Colonic mucosa (tissue), 4 donors: ENCODE results near the gene TACC2. TPM values are rescaled to one million over a fixed set of nuclear protein-coding genes. Genes with fewer than 3 reads are reported as not detected.
A peak's percentile ranks its signal among the peaks of the same experiment; 100 is the strongest.
"Not testable (repeated sequence)": the region's sequence is repeated elsewhere in the genome, so short reads cannot be mapped to it uniquely, and the experiment has no call there.

ENCODE experiments used
- DNase-seq: peaks from one replicate; pipeline ENCODE4 v3.0.0-alpha.2; 2020
- H3K27ac ChIP-seq: fragments of 200-600 bp; one replicate; pipeline ENCODE4 v1.8.0; 2021
- H3K27me3 ChIP-seq: fragments of 200-600 bp; one replicate; pipeline ENCODE4 v1.8.0; 2021
- H3K36me3 ChIP-seq: fragments of 200-600 bp; one replicate; pipeline ENCODE4 v1.8.0; 2021
- H3K4me1 ChIP-seq: fragments of 200-600 bp; one replicate; pipeline ENCODE4 v1.8.0; 2021; ENCODE audit warnings: mild to moderate bottlenecking
- H3K4me3 ChIP-seq: fragments of 200-600 bp; one replicate; pipeline ENCODE4 v1.8.0; 2021
- H3K9ac ChIP-seq, 2 donors: one replicate each; pipeline ENCODE4 v1.7.0; 2013; ENCODE audit warnings: control low read depth in 2 of 2, low read depth in 2 of 2, low read length in 2 of 2
- H3K9me3 ChIP-seq: fragments of 200-600 bp; one replicate; pipeline ENCODE4 v1.8.0; 2021
- intact Hi-C: fragments of 100-400 bp; cut with DNase I; formaldehyde crosslinking; loops from one replicate; pipeline ENCODE4 v1.14.1; 2022
- total RNA-seq, 2 donors: library from RNA; stranded (reverse); fragmentation: NEBNext Ultra II Directional in 1 of 2; extraction: Animal tissue kit (Norgen Biotek cat#: 25700) in 1 of 2; gene quantifications; one replicate each; pipeline ENCODE4 v1.2.1, GENCODE V29; 2021
- TF ChIP-seq, protein P1 (sequence below): fragments of 200-600 bp; IDR thresholded peaks from one replicate; pipeline ENCODE4 v1.8.0; 2022; ENCODE audit warnings: antibody characterized with exemption, mild to moderate bottlenecking
- donor health status: healthy.
- donor health status: DM: no; HTN: no; CAD: no.
- donor health status: DM: no; HTN: no; CAD: no.

TACC2 gene
- total RNA-seq, 2 donors from 2014 or later, result 90.0 to 93.2 TPM

GRCh38 chr10:122056431-122057094, 67.6 kb downstream of the TACC2 start:
- DNase-seq, result peak; percentile 72
- H3K4me3 ChIP-seq, result no peak overlapping the region
- intact Hi-C loops, result no loop called here

GRCh38 chr10:122057841-122058413, 69.0 kb downstream of the TACC2 start:
- Histone ChIP-seq H3K27ac (no peak overlapping the region), H3K27me3 (no peaks in the 10 kb centered on the region), H3K9ac (no peak overlapping the region), H3K36me3 (no peaks in the 10 kb centered on the region), H3K4me3 (no peak overlapping the region), H3K9me3 (no peaks in the 10 kb centered on the region), H3K4me1 (peaks cover 5% of the 10 kb centered on the region)
- intact Hi-C loops, result no loop called here
- no peak for DNase-seq
- TF ChIP-seq, protein P1, sequence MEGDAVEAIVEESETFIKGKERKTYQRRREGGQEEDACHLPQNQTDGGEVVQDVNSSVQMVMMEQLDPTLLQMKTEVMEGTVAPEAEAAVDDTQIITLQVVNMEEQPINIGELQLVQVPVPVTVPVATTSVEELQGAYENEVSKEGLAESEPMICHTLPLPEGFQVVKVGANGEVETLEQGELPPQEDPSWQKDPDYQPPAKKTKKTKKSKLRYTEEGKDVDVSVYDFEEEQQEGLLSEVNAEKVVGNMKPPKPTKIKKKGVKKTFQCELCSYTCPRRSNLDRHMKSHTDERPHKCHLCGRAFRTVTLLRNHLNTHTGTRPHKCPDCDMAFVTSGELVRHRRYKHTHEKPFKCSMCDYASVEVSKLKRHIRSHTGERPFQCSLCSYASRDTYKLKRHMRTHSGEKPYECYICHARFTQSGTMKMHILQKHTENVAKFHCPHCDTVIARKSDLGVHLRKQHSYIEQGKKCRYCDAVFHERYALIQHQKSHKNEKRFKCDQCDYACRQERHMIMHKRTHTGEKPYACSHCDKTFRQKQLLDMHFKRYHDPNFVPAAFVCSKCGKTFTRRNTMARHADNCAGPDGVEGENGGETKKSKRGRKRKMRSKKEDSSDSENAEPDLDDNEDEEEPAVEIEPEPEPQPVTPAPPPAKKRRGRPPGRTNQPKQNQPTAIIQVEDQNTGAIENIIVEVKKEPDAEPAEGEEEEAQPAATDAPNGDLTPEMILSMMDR, result no peak

More at GRCh38 chr10:122056431-122057094, 67.6 kb downstream of the TACC2 start:
- TF ChIP-seq, protein P1, result no peak
- H3K27me3 ChIP-seq, result no peaks in the 10 kb centered on the region
- H3K9ac ChIP-seq, result peak overlapping the region in 1 of 2 donors; percentile 51
- no peaks in the 10 kb centered on the region for H3K36me3 ChIP-seq
- peak overlapping the region; percentile 67 for H3K27ac ChIP-seq
- H3K9me3 ChIP-seq, result no peaks in the 10 kb centered on the region
- H3K4me1 ChIP-seq, result no peaks in the 10 kb centered on the region

GRCh38 chr10:122060250-122060649, 71.3 kb downstream of the TACC2 start:
- no peaks in the 10 kb centered on the region for H3K27me3 ChIP-seq
- H3K36me3 ChIP-seq, result no peaks in the 10 kb centered on the region
- H3K9me3 ChIP-seq, result no peaks in the 10 kb centered on the region
- H3K4me1 ChIP-seq, result peaks cover 5% of the 10 kb centered on the region
- TF ChIP-seq, protein P1, result no peak
- intact Hi-C loops, result no loop called here
- no peak overlapping the region for H3K9ac ChIP-seq
- H3K27ac ChIP-seq, result peak overlapping the region; percentile 72
- DNase-seq, result peak; percentile 45
- H3K4me3 ChIP-seq, result no peak overlapping the region

GRCh38 chr10:122062831-122063674, 74.1 kb downstream of the TACC2 start:
- Histone ChIP-seq H3K36me3 (no peaks in the 10 kb centered on the region), H3K4me1 (peaks cover 5% of the 10 kb centered on the region), H3K27me3 (no peaks in the 10 kb centered on the region), H3K9ac (peak overlapping the region in 1 of 2 donors; percentile 70), H3K27ac (peak overlapping the region; percentile 92), H3K9me3 (no peaks in the 10 kb centered on the region), H3K4me3 (no peak overlapping the region)
- DNase-seq, result peak; percentile 88
- intact Hi-C loops, result no loop called here
- TF ChIP-seq, protein P1, result no peak

GRCh38 chr10:122066337-122066939, 77.5 kb downstream of the TACC2 start:
- H3K4me3 ChIP-seq, H3K36me3 ChIP-seq, DNase-seq, H3K9me3 ChIP-seq, H3K4me1 ChIP-seq, H3K27ac ChIP-seq, intact Hi-C loops, H3K27me3 ChIP-seq, H3K9ac ChIP-seq: not testable (repeated sequence)
